DMS53 treated with DMSO at 0.1 percent for 48 hours (cell line): ENCODE data around the gene CCDC107.

Experiments
- DNase-seq: peaks from one replicate; lab custom pipeline; 2025; ENCODE audit not compliant: unreplicated experiment; lab: John Stamatoyannopoulos, UW

The CCDC107 gene

GRCh38 chr9:35700031-35700430 is 41.9 kb downstream of the CCDC107 start:
- no peak for DNase-seq

DNA sequence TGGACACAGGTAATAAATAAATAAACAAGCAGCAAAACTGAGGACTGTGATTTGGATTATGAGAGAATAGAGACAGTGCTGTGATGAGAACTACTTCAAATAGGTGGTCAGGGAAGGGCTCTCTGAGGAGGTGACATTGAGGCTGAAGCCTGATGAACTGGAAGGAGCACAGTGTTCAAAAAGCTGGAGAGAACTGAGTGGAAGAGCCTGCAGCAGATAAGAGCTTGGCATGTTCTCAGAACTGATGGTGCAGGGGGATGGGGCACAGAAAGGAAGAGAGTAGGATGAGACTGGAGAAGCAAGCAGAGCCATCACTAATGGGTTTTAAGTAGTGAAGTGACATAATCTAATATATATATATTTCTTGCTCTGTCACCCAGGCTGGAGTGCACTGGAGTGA is 42.9 kb downstream of the CCDC107 start:
- DNase-seq: no peak

DNA sequence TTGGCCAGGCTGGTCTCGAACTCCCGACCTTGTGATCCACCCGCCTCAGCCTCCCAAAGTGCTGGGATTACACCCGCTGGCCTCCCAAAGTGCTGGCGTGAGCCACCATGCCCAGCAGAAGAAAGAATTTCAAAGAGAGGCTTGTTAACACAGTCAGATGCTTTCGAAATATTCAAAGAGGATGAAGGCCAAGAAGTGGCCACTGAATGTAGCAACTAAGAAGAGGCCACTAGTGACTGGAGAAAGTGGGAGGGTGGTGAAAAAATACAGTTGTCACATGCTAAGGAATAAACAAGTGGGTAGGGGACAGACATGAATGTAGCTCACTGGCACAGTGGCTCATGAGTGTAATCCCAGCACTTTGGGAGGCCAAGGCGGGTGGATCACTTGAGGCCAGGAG is 44.6 kb downstream of the CCDC107 start:
- DNase-seq: no peak

- DNase-seq: no peak
Measured at GRCh38 chr9:35703906-35704672, 46.0 kb downstream of the CCDC107 start.

- no peak for DNase-seq
Measured at GRCh38 chr9:35705372-35705771, 47.3 kb downstream of the CCDC107 start.

DNA sequence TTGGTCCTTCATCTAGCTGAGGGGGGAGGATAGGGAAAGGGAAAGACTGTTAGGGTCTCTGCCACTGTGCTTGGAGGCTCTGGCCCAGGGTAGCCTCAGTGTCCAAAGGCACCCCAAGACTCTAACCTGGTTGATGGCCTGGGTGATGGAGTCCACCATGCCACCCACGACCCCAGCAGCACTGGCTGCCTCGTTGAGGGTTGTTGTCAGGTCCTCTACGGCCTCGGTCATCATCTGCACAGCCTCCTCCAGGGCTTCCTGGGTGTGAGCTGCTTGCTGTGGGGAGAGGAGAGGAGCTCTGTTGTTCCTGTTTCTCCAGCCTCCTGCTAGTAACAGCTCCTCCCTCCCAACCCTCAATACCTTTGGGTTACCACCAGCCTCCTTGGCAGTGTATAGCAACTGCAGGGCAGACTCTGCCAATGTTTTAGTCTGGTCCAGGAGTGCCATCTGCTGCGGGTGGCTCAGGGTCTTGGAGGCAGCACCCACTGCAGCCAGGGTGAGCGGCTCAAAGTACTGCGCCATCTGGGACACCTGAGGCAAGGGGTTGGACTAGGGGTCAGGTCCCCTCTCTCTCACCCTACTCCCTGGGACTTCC is 47.8 kb downstream of the CCDC107 start:
- DNase-seq: no peak

GRCh38 chr9:35706951-35707350 is 48.9 kb downstream of the CCDC107 start:
- no peak for DNase-seq

DNA sequence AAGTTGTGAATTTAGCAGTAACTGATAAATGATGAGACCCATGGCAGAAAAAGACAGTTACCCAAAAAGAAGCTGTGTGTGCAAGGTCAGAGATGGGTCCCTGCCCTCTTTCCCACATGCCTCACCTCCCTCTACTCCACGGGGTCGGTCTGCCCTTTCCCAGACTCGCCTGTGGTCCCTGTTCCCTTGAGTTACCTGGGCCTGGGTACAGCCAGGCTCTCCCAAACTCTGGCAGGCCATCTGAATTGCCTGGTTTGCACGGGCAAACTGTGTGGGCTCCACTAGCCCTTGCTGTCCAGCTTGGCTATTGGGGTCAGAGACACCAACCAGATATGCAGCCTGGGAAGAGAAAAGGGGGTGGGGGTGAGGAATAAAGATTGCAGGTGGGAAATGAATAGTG is 50.1 kb downstream of the CCDC107 start:
- no peak for DNase-seq

GRCh38 chr9:35710818-35711500 is 52.9 kb downstream of the CCDC107 start:
- no peak for DNase-seq
